22Rv1 (cell line): Measurements from ENCODE around the gene YAP1.

Experiments
- H3K27ac ChIP-seq: fragments of 450-650 bp; 2 replicates; pipeline ENCODE4 v1.5.1; 2017
- CTCF ChIP-seq: fragments of 450-650 bp; IDR thresholded peaks from 2 replicates; pipeline ENCODE4 v1.5.1; 2017; ENCODE audit warnings: mild to moderate bottlenecking
- ZFX ChIP-seq: fragments of 450-650 bp; IDR thresholded peaks from 2 replicates; pipeline ENCODE4 v1.6.1; 2017; ENCODE audit warnings: antibody characterized with exemption, borderline replicate concordance

The YAP1 gene

GRCh38 chr11:102188488-102188887, 78.2 kb downstream of the YAP1 start:
- TF ChIP-seq CTCF (no peak), ZFX (no peak)
- no peak overlapping the region for H3K27ac ChIP-seq

GRCh38 chr11:102191832-102192231, 81.6 kb downstream of the YAP1 start:
- TF ChIP-seq ZFX (no peak), CTCF (no peak)
- no peak overlapping the region for H3K27ac ChIP-seq

DNA sequence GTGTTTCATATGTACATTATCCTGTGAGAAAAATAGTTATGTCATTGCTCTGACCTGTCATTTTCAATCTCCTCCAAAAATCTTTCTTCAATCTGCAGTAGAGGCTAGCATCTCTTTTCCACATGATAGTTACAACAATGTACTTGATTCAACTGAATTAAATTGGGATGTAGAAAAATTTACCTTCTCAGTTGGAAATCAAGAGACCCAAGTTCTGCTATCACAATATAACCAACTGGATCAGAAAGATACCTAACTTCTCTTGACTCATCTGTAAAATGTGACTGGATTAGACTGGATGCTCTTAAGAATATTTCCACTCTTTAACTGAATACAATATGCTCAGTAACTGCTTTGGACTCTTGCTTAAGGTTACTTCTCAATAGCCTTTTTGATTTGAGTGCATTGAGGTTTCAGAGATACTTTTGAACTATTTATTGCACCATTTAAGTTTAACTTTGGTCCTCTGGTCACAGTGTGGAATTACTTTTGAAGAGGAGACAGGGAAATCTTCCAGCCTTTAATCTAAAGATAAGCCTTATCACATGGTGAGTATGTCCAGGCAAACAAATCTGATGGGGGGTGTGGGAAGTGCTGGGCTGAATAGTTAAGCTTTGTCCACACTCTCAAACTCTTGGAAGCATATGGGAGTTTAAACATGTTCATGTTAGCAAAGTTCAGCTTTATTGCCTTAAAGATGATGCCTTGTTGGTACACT, 82.3 kb downstream of the YAP1 start:
- no peak overlapping the region for H3K27ac ChIP-seq
- no peak for TF ChIP-seq CTCF
- no peak for TF ChIP-seq ZFX

- TF ChIP-seq ZFX (no peak), CTCF (no peak)
- no peak overlapping the region for H3K27ac ChIP-seq
Measured at GRCh38 chr11:102194257-102194656, 84.0 kb downstream of the YAP1 start.

DNA sequence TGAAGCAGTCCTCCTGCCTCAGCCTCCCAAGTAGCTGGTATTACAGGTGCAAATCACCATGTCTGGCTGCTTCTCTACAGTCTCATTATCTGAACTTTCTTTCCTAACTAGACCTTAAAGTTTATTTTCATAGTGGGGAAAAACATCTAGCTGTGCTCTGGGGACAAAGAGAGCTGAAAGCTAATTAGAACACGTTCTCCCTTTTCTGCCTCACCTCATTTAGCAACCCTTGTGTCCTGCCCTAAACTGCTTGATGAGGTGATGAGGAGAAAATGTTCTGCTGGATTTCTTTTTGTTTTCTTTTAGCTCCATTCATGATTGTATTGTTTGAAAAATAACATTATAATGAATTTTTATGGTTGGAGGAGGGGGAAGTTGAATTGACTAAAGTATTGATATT, 84.7 kb downstream of the YAP1 start:
- H3K27ac ChIP-seq = no peak overlapping the region
- TF ChIP-seq ZFX (no peak), CTCF (no peak)

DNA sequence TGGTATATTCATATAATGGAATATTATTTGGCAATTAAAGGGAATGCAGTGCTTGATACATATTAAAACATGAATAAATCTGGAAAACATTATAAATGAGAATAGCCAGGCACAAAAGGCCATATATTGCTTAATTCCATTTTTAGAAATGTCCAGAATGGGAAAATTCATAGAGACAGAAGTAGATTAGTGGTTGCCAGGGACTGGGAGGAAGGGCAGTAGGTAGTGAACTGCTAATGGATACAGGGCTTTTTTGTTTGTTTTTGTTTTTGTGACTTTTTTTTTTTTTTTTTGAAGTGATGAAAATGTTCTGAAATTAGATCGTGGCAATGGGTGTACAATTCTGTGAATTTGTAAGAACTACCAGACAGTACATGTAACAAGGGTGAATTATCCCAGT, 86.1 kb downstream of the YAP1 start:
- H3K27ac ChIP-seq = no peak overlapping the region
- TF ChIP-seq ZFX (no peak), CTCF (no peak)

DNA sequence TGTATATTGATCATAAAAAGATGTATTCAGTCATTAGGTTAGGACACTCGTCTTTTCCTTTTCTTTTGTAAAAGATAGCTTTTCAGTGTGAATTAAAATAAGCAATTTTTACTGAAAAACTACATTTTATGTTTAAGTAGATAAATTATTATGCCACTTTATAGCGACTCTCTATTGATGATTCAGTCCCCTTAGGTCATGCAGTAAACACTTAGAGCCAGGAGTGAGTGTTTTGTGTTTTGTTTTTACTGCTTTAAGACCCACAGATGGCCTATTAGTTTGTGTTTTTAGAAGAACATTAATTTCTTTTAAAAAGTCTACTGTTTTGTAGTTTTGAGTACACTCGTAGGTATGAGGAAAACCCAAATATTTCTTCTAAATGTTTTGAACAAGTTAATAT, 86.6 kb downstream of the YAP1 start:
- TF ChIP-seq CTCF (no peak), ZFX (no peak)
- H3K27ac ChIP-seq = no peak overlapping the region
